Head of caudate nucleus (tissue), 42 donors: Measurements from ENCODE around the gene YPEL1.
A peak's percentile ranks its signal among the peaks of the same experiment; 100 is the strongest.

Source experiments
- DNase-seq, 42 donors: peaks; one replicate each; pipeline versions ENCODE4 v3.0.0 to v3.0.0-alpha.2; 2020 to 2021; ENCODE audit warnings: mixed read lengths in 7 of 42
- intact Hi-C: fragments of 100-400 bp; cut with DNase I; formaldehyde crosslinking; loops from one replicate; pipeline ENCODE4 v1.15.0; 2022

YPEL1 gene

GRCh38 chr22:21677606-21678443, 57.8 kb downstream of the YPEL1 start:
- intact Hi-C loops = no loop called here
- no peak for DNase-seq

- DNase-seq = no peak
- intact Hi-C loops = no loop called here
These were observed 60.9 kb downstream of the YPEL1 start for GRCh38 chr22:21674638-21675245.

- DNase-seq = no peak
- intact Hi-C loops = no loop called here
These were observed 61.9 kb downstream of the YPEL1 start for GRCh38 chr22:21673534-21674321.

DNA sequence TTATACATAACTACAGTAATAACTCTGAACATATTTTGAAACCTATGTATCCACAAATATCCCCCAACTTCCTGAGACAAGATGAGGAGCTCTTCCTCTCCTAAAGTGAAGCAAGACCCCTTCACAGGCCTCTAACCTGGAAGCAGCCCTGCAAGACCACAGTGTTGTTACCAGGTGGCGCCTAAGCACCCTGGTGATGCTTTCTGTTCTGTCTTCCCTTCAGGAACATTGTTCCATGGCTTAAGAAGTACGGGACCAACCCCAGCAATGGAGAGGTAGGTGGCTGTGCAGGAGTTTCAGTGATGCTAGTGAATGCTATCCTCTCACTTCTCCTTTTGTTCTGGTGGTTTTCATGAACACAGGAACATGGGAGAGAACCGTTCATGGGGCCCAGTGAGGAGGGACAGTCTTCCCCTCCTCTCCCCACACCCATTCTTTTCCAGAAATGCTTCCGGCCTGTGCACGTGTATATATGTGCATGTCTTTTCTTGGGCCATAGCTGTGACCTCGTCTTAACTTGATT, 63.4 kb downstream of the YPEL1 start:
- no peak for DNase-seq
- intact Hi-C loops = no loop called here

GRCh38 chr22:21669026-21669425, 66.6 kb downstream of the YPEL1 start:
- DNase-seq = no peak
- intact Hi-C loops = no loop called here

- DNase-seq = no peak
- intact Hi-C loops = no loop called here
These were observed 68.8 kb downstream of the YPEL1 start for GRCh38 chr22:21666786-21667185.

- intact Hi-C loops = no loop called here
These were observed 70.3 kb downstream of the YPEL1 start for GRCh38 chr22:21665047-21665851.

DNA sequence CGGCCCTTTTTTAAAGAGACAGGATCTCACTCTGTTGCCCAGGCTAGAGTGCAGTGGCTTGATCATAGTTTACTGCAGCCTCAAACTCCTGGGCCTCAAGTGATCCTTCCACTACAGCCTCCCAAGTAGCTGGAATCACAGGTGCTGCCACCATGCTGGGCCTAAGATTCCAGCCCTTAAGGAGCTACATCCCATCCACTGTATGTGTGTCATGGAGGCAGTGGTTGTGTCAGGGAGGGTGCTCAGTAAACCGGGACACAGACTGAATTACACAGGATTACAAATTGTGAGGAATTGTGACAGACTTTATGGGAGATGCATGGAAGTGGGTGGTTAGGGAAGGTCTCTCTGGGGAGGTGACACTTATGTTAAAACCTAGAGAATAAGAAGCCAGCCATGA, 71.9 kb downstream of the YPEL1 start:
- intact Hi-C loops = no loop called here
- DNase-seq = no peak

More at GRCh38 chr22:21665047-21665851, 70.3 kb downstream of the YPEL1 start:
- DNase-seq = no peak

DNA sequence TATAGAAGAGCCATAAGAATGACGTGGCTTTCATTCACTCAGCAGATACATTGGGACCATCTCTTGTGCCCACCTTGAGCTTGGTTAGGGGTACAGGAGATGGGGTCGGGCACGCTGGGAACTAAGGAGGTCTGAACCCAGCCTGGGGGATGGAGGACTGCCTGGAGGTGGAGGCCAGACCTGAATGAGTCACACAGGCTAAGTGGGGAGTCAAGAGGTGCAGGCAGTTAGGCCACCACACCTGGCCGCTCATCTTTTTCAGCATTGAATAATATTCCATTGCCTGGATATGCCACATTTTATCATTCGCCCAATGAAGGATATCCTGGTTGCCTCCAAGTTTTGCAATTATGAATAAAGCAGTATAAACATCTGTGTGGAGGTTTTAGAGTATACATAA, 73.6 kb downstream of the YPEL1 start:
- intact Hi-C loops = no loop called here
- DNase-seq = no peak

DNA sequence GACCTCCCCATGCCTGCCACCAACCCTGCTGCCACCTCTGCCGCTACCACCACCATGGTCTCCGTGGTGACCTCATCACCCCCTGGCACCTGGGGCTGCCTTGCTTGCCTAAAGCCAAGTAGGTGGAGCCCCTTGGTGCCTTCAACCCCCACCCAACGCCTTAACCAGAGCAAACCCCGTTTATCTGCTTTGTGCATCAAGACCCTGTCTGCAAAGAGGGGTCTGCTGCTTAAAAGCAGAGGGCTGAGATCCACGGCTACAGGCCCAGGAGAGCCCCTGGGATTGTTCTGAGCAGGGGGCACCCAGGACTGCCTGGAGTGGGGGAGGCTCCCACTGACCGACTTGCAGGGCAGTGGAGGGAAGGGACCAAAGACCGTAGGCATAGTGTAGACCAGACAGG, 74.7 kb downstream of the YPEL1 start:
- DNase-seq = no peak
- intact Hi-C loops = no loop called here

GRCh38 chr22:21659864-21660525, 75.6 kb downstream of the YPEL1 start:
- intact Hi-C loops = no loop called here
- DNase-seq = no peak

- intact Hi-C loops = no loop called here
These were observed 78.1 kb downstream of the YPEL1 start for GRCh38 chr22:21657360-21658032.

DNA sequence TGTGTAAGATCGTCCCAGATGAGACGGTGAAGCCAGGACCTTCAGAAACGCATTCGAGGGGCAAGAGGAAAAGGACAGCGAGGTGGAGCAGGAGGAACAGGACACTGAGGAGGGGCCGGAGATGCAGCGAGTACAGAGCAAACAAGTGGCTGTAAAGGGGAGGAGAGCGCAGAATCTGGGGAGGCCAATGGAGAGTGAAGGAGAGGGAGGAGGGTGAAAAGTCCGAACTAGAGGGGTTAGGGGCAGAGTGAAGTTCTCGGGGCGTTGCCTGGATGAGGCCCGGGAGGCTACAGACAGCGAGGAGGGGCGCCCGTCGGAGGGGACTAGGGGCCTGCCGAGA, 78.6 kb downstream of the YPEL1 start:
- intact Hi-C loops = no loop called here
- no peak for DNase-seq

More at GRCh38 chr22:21657360-21658032, 78.1 kb downstream of the YPEL1 start:
- peak in 38 of 42 donors; percentile 13 to 76 (median 46) for DNase-seq

DNA sequence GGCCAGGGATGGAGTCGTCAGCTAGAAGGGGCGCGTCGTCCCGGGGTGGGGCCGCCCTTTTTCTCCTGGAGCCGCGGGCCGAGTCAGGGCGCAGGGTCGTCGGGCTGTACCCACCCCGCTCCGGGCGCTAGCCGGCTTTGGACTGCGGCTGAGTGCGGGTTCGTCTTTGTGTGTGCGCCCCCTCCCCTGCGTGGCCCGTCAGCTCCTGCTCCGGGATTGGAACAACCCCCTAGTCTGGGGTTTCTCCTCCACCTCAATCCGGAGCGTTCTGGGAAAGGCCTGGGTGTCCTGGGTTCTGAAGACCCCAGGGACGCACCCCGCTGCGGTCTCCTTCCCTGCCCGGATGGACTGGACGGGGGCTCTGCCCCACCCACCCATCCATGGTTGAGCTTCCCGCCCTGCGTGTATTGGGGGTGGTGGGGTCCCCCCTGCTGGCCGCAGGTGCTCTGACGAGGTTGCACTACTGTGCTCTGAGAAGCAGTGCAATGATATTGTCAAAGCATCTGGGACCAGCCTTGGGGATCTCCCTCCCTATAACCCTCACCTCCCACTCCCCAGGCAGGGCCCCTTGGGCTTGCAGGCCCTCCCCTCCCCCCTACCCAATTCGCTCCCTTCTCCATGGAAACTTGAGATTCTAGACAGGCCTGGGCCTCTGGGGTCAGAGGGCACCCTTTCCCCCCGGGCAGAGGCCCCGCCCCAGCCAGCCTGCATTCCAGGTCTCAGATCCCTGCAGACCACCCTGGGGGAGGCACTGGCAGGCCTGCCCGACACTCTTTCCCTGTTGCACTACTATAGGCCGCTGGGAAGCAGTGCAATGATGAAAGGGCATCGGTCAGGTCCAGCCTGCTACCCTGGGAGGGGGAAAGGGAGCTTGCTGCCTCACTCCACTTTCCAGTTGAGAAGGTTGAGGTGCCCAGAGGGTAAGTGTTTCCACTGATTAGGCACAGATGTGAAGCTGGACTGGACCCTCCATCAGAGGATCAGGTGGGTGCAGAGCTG, 82.7 kb downstream of the YPEL1 start:
- no peak for DNase-seq
- intact Hi-C loops = no loop called here

DNA sequence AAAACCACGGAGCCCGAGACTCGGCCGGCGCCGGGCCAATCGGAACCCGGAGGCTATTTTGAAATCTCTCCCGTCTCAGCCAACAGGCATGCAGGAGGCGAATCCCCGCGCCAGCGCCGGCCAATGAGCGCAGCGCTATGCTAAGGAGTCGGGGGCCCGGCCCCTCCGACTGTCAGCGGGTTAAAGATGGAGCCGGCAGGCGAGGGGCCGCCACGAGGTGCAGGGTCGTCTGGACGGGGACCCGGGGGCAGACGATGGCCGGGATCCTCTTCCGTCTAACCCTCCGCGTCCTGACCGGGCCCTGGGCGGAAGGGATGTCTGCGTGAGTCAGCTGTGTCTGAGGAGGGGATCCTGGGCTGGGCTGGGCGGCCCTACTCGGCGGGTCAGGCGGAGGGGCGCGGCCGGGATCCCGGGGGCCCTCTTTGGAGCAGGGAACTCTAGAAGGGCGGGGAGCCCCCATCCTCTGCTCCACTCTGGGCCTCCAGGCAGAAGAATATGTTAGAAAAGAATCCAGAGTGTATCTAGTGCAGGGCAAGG, 83.5 kb downstream of the YPEL1 start:
- DNase-seq = peak; percentile 76 to 94 (median 88)
- intact Hi-C loops = no loop called here

DNA sequence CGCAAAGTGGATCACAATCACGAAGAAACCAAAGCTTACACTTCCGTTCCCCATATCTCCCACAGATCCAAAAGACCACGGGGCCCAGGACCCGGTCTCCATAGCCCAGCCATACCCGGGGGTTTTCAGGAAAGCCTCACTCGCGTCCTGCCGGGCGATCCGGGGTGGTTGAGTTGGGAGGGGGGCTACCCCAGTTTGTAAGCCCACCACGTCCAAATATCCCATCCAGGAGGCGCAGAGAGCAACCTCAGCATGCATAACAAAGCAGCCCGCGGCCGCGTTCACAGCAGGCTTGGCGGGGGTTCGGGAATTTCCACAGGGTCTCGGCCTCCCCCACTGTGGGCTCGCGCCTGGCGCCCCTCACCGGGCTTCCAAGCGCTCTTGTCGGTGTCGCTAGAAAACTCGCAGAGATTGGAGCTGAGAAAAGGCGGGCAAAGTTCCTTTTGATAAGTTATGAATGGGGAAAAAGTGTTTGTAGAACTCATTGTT, 84.0 kb downstream of the YPEL1 start:
- intact Hi-C loops = no loop called here
- peak in 2 of 42 donors; percentile 28 to 43 for DNase-seq
